Retinal pigment epithelial cell (primary cell): ENCODE data around the gene WNT3.
"Not testable (repeated sequence)": the region's sequence is repeated elsewhere in the genome, so short reads cannot be mapped to it uniquely, and the experiment has no call there.

ENCODE experiments used
- DNase-seq: peaks from one replicate; pipeline ENCODE4 v3.0.0-alpha.2; 2010; ENCODE audit warnings: low read depth
- H3K4me3 ChIP-seq: 2 replicates; pipeline ENCODE4 v1.5.1; 2011; ENCODE audit warnings: mild to moderate bottlenecking, low read length, control low read depth, moderate library complexity
- CTCF ChIP-seq: conservative IDR thresholded peaks from 2 replicates; pipeline ENCODE4 v1.5.1; 2011; ENCODE audit warnings: low read depth, low read length, control low read depth, inconsistent platforms

The WNT3 gene

GRCh38 chr17:46764000-46764708, 54.3 kb downstream of the WNT3 start:
- no peak for TF ChIP-seq CTCF
- no peak overlapping the region for H3K4me3 ChIP-seq
- DNase-seq = no peak

GRCh38 chr17:46763416-46763815, 55.1 kb downstream of the WNT3 start:
- H3K4me3 ChIP-seq = no peak overlapping the region
- DNase-seq = no peak
- TF ChIP-seq CTCF = no peak

- no peak for TF ChIP-seq CTCF
- no peak for DNase-seq
- no peak overlapping the region for H3K4me3 ChIP-seq
These were observed 59.4 kb downstream of the WNT3 start for GRCh38 chr17:46759141-46759540.

GRCh38 chr17:46758614-46759013, 59.9 kb downstream of the WNT3 start:
- no peak for DNase-seq
- no peak for TF ChIP-seq CTCF
- H3K4me3 ChIP-seq = no peak overlapping the region

- not testable (repeated sequence) for DNase-seq, H3K4me3 ChIP-seq
These were observed 60.9 kb downstream of the WNT3 start for GRCh38 chr17:46757588-46757987.

- DNase-seq = no peak
- no peak for TF ChIP-seq CTCF
- H3K4me3 ChIP-seq = no peak overlapping the region
These were observed 61.6 kb downstream of the WNT3 start for GRCh38 chr17:46756861-46757260.

- DNase-seq = no peak
- H3K4me3 ChIP-seq = no peak overlapping the region
- TF ChIP-seq CTCF = no peak
These were observed 62.3 kb downstream of the WNT3 start for GRCh38 chr17:46756081-46756735.
